ENCODE results near the gene GART.

- no peak for TF ChIP-seq GATA3 (IDR thresholded peaks at IDR 0.05; ENCODE audit: low read depth, low read length)
- TF ChIP-seq GATA2 (IDR thresholded peaks at IDR 0.05; ENCODE audit: low read depth, low read length) = no peak
These were observed 36.3 kb upstream of the GART start for GRCh38 chr21:33578214-33578613.

Measured in SH-SY5Y (cell line).